ENCODE data around the gene METTL25. TPM values are rescaled to one million over a fixed set of nuclear protein-coding genes. Genes with fewer than 3 reads are reported as not detected.

The METTL25 gene
- polyA plus RNA-seq, 1 donor from 2014 or later = 11.1 TPM

DNA sequence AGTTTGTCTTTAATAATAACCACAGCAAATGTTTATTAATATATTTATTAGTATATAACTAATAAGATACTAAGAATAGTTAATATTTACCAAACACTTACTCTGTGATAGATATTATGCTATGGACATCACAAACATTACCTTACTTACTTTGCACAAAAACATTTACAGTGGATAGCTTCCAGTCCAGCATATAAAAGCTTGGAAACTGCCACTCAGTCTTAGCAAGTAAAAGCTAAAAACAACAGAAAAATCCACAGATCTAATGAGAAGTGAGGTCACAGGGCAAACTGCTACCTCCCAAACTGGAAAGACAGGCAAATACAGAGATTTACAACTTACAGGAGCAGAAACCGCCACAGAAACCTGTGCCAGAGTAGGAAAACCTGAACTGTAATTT lies 99.8 kb downstream of the METTL25 start:
- TF ChIP-seq MXI1 (conservative IDR thresholded peaks at IDR 0.05; ENCODE audit: poor library complexity, severe bottlenecking) (no peak), SMC3 (conservative IDR thresholded peaks at IDR 0.05; ENCODE audit: poor library complexity) (no peak), REST (IDR thresholded peaks at IDR 0.05; ENCODE audit: borderline replicate concordance) (no peak), EZH2 (IDR thresholded peaks at IDR 0.05; ENCODE audit: borderline replicate concordance, insufficient read depth, low read length, poor library complexity, severe bottlenecking) (no peak), EP300 (conservative IDR thresholded peaks at IDR 0.05; ENCODE audit: poor library complexity, severe bottlenecking) (no peak), RAD21 (conservative IDR thresholded peaks at IDR 0.05) (no peak), POLR2AphosphoS5 (IDR thresholded peaks at IDR 0.05) (no peak), CTCF (IDR thresholded peaks at IDR 0.05; ENCODE audit: poor library complexity, severe bottlenecking) (no peak), TAF1 (IDR thresholded peaks at IDR 0.05; ENCODE audit: low read depth) (no peak)
- Histone ChIP-seq H3K9ac (ENCODE audit: low read length) (no peak overlapping the region), H3K9me2 (ENCODE audit: insufficient read depth, low read length) (no peaks in the 10 kb centered on the region), H3K4me2 (ENCODE audit: low read length) (no peak overlapping the region), H3K36me3 (ENCODE audit: insufficient read depth, low read length) (no peaks in the 10 kb centered on the region), H3K4me3 (ENCODE audit: low read length) (no peak overlapping the region), H3F3A (ENCODE audit: insufficient read depth, low read length, poor library complexity, severe bottlenecking) (no peaks in the 10 kb centered on the region), H3K9me3 (ENCODE audit: low read length) (no peaks in the 10 kb centered on the region), H4K20me1 (ENCODE audit: insufficient read depth) (no peaks in the 10 kb centered on the region), H3K79me2 (replicated peaks; ENCODE audit: insufficient read depth, low read length) (no peaks in the 10 kb centered on the region), H3K27me3 (ENCODE audit: insufficient read depth, low read depth, low read length) (no peaks in the 10 kb centered on the region), H2AFZ (ENCODE audit: low read depth, low read length) (no peak overlapping the region), H3K27ac (ENCODE audit: low read length) (no peak overlapping the region)

DNA sequence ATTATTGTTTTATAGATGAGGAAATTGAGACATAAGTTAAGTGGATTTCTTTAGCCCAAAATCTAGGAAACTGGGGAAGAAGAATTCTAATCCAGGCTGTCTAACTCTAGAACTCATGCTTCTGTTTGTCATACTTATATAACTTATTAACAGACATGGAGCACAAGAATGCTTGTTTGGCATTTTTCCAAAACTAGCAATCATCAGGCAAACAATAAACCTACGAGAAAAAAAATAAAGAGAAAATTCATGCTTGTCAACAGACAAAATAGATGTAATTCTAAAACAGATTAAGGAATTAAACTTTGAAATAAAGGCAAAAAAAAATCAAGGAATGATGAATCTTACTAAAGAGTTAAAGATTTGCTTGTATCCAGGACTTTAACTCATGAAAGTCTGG lies 103.1 kb downstream of the METTL25 start:
- TF ChIP-seq CTCF (IDR thresholded peaks at IDR 0.05; ENCODE audit: poor library complexity, severe bottlenecking) = no peak
- TF ChIP-seq EZH2 (IDR thresholded peaks at IDR 0.05; ENCODE audit: borderline replicate concordance, insufficient read depth, low read length, poor library complexity, severe bottlenecking) = no peak
- no peak for TF ChIP-seq REST (IDR thresholded peaks at IDR 0.05; ENCODE audit: borderline replicate concordance)
- no peak for TF ChIP-seq MXI1 (conservative IDR thresholded peaks at IDR 0.05; ENCODE audit: poor library complexity, severe bottlenecking)
- no peak for TF ChIP-seq RAD21 (conservative IDR thresholded peaks at IDR 0.05)
- TF ChIP-seq SMC3 (conservative IDR thresholded peaks at IDR 0.05; ENCODE audit: poor library complexity) = no peak
- no peak for TF ChIP-seq EP300 (conservative IDR thresholded peaks at IDR 0.05; ENCODE audit: poor library complexity, severe bottlenecking)
- no peak for TF ChIP-seq TAF1 (IDR thresholded peaks at IDR 0.05; ENCODE audit: low read depth)
- TF ChIP-seq POLR2AphosphoS5 (IDR thresholded peaks at IDR 0.05) = no peak
- Histone ChIP-seq H3K4me3 (ENCODE audit: low read length) (no peak overlapping the region), H2AFZ (ENCODE audit: low read depth, low read length) (no peak overlapping the region), H3K79me2 (replicated peaks; ENCODE audit: insufficient read depth, low read length) (no peaks in the 10 kb centered on the region), H3K27me3 (ENCODE audit: insufficient read depth, low read depth, low read length) (no peaks in the 10 kb centered on the region), H3K36me3 (ENCODE audit: insufficient read depth, low read length) (no peaks in the 10 kb centered on the region), H3K9me3 (ENCODE audit: low read length) (no peaks in the 10 kb centered on the region), H3K4me2 (ENCODE audit: low read length) (no peak overlapping the region), H4K20me1 (ENCODE audit: insufficient read depth) (no peaks in the 10 kb centered on the region), H3K9me2 (ENCODE audit: insufficient read depth, low read length) (no peaks in the 10 kb centered on the region), H3K9ac (ENCODE audit: low read length) (no peak overlapping the region), H3F3A (ENCODE audit: insufficient read depth, low read length, poor library complexity, severe bottlenecking) (no peaks in the 10 kb centered on the region), H3K27ac (ENCODE audit: low read length) (no peak overlapping the region)

Measured in neural cell (in vitro differentiated cells).